ENCODE data around the gene SDR9C7. TPM values are rescaled to one million over a fixed set of nuclear protein-coding genes. Genes with fewer than 3 reads are reported as not detected.
"Not testable (repeated sequence)": the region's sequence is repeated elsewhere in the genome, so short reads cannot be mapped to it uniquely, and the experiment has no call there.

The SDR9C7 gene
- total RNA-seq, 2 experiments from 2014 or later = not detected

DNA sequence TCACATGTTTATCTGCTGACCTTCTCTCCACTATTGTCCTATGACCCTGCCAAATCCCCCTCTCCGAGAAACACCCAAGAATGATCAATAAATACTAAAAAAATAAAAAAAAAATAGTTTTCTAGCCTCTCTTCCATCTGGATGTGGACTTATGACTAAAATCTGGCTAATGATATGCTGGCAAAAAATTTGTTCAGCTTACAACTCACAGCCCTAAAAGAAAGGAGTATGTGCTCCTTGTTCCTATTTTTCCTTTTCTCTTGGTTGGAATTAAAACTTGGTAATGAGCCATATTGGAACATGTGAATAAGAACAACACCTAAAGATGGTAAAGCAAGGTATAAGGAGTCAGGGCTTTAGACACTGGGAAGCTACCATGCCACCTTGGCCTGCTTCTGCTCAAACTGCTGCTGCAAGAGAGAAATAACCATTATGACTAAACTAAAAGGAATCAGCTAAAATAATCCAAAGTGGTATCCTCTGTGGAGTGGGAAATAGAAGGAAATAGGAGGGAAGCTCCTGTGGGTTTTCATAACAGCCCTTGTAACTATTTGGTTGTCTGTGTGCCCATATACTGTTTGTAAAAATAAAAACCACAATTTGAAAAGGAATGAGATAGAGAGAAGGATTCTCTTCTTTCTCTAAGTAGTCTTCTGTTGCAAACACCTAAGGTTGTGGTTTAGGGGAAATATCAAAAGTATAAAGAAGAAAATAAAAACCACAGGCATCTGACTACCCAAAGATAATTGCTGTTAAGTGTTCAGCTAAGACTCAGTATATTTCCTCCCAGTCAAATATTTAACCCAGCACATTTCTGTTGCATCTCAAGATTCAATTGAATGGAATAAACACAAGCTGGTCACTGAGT lies 53.8 kb downstream of the SDR9C7 start:
- ChIA-PET CTCF (no interaction called here), POLR2A (no interaction called here)

- CTCF ChIA-PET, POLR2A ChIA-PET: not testable (repeated sequence)
Observed at GRCh38 chr12:56879240-56880124, 54.7 kb downstream of the SDR9C7 start.

GRCh38 chr12:56878010-56878339 lies 56.2 kb downstream of the SDR9C7 start:
- POLR2A ChIA-PET = no interaction called here
- CTCF ChIA-PET = no interaction called here

DNA sequence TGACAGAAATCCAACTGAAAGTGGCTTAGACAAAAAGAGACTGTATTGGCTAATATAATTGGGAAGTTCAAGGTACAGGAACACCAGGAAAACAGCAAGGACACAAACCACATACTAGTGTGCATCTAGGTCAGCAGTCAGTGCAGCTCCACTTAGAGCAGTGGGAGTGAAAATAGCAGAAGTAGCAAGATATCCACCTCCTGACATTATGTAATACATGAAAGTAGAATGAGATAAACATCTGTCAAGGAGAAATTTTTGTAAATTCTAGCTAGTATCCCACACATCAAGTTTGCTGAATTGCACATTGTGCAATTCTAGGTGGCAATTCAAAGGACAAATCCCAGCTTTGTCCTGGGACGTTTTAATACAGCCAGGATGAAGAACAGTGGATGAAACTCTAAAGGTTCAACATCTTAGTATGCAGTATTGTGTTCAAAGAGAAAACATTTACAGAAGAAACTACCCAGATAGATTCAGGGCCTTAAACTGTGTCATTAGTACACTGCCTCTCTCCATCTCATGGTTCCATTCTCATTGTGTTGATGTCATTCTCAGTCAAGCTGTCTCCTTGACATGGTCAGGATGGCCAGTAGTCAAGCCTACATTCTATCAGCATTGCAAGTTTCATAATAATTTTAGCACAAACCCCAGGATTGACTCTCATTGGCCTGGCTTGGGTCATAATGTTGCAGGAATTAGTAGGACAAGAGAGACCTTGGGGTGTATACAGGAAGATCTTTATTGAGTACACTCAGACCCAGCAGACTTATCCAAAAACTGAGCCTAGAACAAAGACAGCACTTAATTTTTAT lies 56.8 kb downstream of the SDR9C7 start:
- POLR2A ChIA-PET = no interaction called here
- CTCF ChIA-PET = no interaction called here

DNA sequence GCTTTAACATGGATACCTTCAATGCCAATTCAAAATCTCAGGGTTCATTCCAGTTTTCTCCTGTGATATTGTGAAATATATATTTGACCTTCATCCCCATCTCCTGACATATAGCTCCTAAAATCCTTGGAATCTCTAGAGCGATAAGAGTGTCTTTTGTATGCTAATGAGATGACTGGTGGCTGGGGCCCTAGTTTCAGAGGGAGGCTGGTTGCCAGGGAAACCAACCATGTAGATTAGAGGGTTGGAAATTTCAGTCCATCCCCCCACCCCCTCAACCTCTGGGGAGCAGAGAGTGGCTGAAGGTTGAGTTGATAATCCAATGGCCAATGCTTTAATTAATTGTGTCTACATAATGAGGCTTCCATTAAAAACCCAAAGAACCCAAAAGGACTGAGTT lies 59.4 kb downstream of the SDR9C7 start:
- CTCF ChIA-PET = no interaction called here
- POLR2A ChIA-PET = no interaction called here

- POLR2A ChIA-PET = no interaction called here
- CTCF ChIA-PET = no interaction called here
Observed at GRCh38 chr12:56873382-56873781, 60.8 kb downstream of the SDR9C7 start.

Other genes with a start within 250 kb of the SDR9C7 start
- gene PTGES3, start 246.1 kb downstream of the SDR9C7 start, total RNA-seq = 100 to 1,000 TPM; 432 to 445 TPM
- gene NACA, start 209.1 kb downstream of the SDR9C7 start, total RNA-seq = 100 to 1,000 TPM; 948 to 969 TPM
- gene PRIM1, start 182.1 kb downstream of the SDR9C7 start, total RNA-seq = 10 to 100 TPM; 78.0 to 85.9 TPM
- 1 to 10 TPM in 1 of 2 experiments, under 1 TPM in 1; 0.52 to 2.0 TPM for gene HSD17B6, start 171.1 kb downstream of the SDR9C7 start, total RNA-seq
- under 1 TPM; 0.19 to 0.27 TPM for gene RDH16, start 23.2 kb upstream of the SDR9C7 start, total RNA-seq
- gene ZBTB39, start 72.1 kb upstream of the SDR9C7 start, total RNA-seq = 1 to 10 TPM; 8.2 to 8.7 TPM
- gene TAC3, start 82.1 kb upstream of the SDR9C7 start, total RNA-seq = under 1 TPM in 1 of 2 experiments, not detected in 1; 0.27 TPM
- gene MYO1A, start 115.7 kb upstream of the SDR9C7 start, total RNA-seq = 1 to 10 TPM; 1.7 to 2.0 TPM
- gene NEMP1, start 144.4 kb upstream of the SDR9C7 start, total RNA-seq = 10 to 100 TPM; 59.7 to 63.0 TPM
- 10 to 100 TPM; 52.1 to 53.6 TPM for gene NAB2, start 154.7 kb upstream of the SDR9C7 start, total RNA-seq
- 100 to 1,000 TPM; 260 to 266 TPM for gene STAT6, start 177.0 kb upstream of the SDR9C7 start, total RNA-seq
- gene LRP1, start 194.1 kb upstream of the SDR9C7 start, total RNA-seq = under 1 TPM; 0.57 to 0.95 TPM
- not detected for gene LRP1-AS, start 213.2 kb upstream of the SDR9C7 start, total RNA-seq

All from activated CD8-positive, alpha-beta memory T cell treated with anti-CD3 and anti-CD28 coated beads for 36 hours (primary cell).